Umbilical cord (tissue), 2 donors: Measurements from ENCODE around the gene BIRC6. TPM values are rescaled to one million over a fixed set of nuclear protein-coding genes. Genes with fewer than 3 reads are reported as not detected.

Experiments
- DNase-seq: peaks from one replicate; pipeline ENCODE4 v3.0.0-alpha.2; 2015; ENCODE audit warnings: low spot score
- total RNA-seq: library from RNA; depleted of rRNA; stranded (reverse); fragments of >200 nt; gene quantifications from one replicate; pipeline ENCODE4 v1.2.3, GENCODE V29; 2014; ENCODE audit warnings: low replicate concordance; ENCODE audit not compliant: insufficient read depth

Gene BIRC6
- total RNA-seq, 1 donor from 2014 or later, result 174 TPM

DNA sequence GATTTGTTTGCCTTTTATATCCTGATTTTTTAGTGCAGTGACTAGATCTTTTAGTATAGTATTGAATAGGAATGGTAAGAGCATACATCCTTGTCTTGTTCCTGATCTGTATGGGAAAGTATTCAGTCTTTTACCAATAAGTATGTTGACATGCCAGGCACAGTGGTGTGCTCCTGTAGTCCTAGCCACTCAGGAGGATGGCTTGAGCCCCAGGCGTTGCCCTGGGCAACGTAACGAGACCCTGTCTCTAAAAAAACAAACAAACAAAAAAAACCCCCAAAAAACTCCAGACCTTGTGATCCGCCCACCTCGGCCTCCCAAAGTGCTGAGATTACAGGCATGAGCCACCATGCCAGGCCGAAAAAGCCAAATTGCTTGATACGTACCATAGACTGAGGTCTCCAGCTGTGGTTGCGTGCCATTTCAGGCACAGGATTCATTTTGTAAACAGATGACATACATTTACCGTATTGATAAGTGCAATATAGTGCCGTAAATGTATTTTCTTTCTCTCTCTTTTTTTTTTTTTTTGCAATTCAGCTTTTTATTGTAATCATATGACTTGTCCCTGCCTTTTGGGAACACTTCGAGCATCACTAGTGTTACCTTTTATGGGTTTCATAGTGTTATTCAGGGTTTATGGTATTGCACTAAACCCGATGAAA, 18.5 kb downstream of the BIRC6 start:
- no peak for DNase-seq

DNA sequence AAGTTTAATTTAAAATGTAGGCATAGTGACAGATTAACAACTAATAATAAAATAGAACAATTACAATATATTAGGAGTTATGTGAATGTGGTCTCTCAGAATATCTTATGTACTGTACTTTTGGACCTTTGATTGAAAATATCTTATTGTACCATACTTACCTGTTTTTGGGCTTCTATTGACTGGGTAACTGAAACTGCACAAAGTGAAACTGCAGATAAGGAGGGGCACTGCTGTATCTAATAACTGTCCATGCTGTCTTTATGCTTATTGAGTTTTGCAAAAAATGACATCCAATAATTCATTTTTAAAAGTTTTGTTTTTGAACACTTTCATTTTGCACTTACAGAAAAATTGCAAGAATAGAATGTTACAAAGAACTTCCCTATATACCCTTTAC, 19.9 kb downstream of the BIRC6 start:
- no peak for DNase-seq

DNA sequence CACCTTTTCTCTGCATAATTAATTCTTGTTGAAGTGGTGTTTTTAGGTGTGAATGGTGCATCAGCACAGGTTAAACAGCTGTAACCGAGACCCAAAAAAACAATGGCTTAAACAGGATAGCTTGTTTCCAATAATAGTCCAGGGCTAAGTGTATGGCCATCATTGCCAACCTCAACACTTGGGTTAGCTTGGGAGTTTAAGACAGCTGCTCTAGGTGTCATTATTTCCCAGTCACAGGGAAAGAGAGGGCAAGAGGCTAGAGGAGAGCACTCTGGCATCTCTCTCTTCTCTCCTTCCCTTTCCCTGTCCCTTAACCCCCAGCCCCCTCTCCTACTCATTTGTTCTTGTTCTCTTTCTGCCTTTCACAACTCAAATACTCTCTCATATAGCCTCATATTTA, 21.1 kb downstream of the BIRC6 start:
- DNase-seq, result no peak

GRCh38 chr2:32379352-32379751, 22.5 kb downstream of the BIRC6 start:
- DNase-seq, result no peak

- DNase-seq, result no peak
Measured at GRCh38 chr2:32383858-32384257, 27.0 kb downstream of the BIRC6 start.

GRCh38 chr2:32384529-32384928, 27.7 kb downstream of the BIRC6 start:
- DNase-seq, result no peak

DNA sequence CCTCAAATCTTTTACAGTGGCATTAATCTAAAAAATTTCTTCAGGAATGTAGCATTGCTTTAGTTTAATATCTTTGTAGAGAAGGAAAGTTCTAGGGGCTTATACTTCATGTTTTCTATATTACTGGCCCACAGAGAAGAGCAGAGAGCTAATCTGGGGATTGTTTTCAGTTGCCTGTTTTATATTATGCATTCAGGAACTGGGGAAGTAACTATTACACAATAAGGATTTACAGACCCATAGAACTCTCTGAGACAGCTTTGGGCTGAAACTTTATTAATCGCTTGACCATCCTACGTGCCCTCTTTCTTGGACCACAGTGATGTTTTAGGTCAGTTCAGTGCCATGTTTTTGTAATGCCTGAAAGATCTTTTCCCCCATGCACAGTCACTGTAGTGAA, 29.9 kb downstream of the BIRC6 start:
- DNase-seq, result peak; percentile 60

- DNase-seq, result no peak
Measured at GRCh38 chr2:32399221-32399620, 42.4 kb downstream of the BIRC6 start.

GRCh38 chr2:32402091-32402490, 45.3 kb downstream of the BIRC6 start:
- DNase-seq, result no peak

DNA sequence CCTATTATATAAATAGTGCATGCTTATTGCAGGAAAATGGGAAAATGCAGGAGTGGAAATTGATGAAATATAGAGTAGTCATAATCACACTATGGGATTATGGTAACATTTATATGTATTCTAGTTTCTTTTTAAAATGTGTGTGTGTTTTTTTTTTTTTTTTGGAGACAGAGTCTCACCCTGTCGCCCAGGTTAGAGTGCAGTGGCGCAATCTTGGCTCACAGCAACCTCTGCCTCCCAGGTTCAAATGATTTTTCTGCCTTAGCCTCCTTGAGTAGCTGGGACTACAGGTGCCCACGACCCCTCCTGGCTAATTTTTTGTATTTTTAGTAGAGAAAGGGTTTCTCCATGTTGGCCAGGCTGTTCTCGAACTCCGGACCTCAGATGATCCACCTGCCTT, 47.0 kb downstream of the BIRC6 start:
- DNase-seq, result no peak

DNA sequence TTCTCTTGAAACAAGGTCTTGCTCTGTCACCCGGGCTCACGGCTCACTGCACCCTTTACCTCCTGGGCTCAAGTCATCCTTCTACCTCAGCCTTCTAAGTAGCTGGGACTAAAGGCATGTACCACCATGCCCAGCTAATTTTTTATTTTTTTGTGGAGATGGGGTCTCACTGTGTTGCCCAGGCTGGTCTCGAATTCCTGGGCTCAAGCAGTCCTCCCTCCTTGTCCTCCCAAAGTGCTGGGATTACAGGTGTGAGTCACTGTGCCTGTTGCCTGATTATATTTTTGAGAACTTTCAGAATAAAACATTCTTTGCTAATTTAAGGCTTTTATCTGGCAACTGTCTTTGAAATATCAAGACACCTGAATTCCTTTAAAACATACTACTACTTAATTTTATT, 47.9 kb downstream of the BIRC6 start:
- no peak for DNase-seq

DNA sequence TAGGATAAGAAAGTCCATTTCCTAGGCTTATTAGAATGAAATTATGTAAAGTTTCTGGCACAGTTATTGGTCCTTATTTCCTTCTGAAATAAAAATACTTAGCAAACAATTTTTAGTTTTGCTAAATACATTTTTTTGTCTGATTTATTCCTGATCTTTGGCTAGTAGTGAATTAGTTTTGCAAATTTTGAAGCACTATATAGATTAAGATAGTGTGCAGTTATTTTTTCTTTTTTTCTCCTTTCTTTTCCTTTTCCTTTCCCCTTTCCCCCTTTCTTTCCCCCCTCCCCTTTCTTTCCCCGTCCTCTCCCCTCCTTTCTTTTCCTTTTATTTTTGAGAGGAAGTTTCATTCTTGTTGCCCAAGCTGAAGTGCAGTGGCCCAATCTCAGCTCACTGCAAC, 59.7 kb downstream of the BIRC6 start:
- DNase-seq, result no peak

- DNase-seq, result no peak
Measured at GRCh38 chr2:32417659-32418058, 60.8 kb downstream of the BIRC6 start.

DNA sequence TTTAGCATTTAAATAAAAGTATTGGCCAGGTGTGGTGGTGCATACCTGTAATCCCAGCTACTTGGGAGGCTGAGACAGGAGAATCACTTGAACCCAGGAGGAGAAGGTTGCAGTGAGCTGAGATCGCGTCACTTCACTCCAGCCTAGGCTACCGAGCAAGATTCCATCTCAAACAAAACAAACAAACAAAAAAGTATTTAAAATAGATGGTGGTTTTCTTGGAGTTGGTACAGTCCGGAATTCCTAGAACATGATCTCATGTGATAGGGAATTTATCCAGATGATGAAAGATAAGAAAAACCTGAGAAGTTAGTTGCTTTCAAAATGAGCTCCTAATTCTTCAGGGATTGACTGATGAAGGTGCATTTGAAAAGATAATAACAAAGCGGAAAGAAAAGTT, 62.0 kb downstream of the BIRC6 start:
- DNase-seq, result no peak

GRCh38 chr2:32422133-32422532, 65.3 kb downstream of the BIRC6 start:
- DNase-seq, result no peak

DNA sequence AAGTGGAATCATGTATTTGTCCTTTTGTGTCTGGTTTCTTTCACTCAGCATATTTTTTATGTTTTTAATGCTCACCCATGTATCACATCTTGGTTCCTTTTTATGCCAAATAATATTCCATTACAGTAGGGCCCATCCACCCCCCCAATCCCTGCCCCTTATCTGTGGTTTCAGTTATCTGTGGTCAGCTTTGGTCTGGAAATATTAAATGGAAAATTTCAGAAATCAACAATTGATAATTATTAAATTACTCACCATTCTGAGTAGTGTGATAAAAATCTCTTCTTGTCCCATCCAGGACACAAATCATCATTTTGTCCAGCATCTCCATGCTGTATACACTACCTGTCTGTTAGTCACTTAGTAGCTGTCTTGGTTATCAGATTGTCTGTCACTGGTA, 66.7 kb downstream of the BIRC6 start:
- no peak for DNase-seq

DNA sequence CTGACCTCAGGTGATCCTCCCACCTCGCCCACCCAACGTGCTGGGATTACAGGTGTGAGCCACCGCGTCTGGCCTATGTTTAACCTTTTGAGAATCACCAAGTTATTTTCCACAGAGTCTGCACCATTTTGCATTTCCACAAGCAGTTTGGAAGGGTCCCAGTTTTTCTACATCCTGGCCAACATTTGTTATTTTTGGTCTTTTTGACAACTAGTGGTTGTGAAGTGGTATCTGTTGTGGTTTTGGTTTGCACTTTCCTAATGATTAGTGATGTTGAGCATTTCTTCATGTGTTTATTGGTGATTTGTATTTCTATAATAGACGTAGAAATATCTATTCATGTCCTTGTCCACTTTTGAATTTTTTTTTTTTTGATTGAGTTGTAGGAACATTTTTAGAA, 67.9 kb downstream of the BIRC6 start:
- DNase-seq, result no peak

DNA sequence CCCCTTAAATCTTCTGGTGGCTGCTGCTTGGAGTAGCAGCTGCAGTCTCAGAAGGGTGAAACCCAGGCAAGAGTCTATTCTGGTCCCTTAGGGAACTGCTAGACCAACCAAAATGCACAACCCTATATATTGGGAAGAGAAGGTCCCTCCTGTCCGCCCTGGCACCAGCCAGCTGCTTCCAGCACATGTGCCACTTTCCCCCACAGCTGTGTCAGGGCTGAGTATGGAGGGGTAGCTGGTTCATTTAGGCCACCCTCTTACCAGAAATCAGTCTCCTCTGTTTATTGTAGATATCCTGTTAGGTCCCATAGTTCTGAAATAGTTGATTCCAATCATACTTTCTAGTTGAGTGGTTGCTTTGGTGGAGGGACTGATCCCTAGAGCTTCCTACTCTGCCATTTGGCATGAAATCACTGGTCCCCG, 68.9 kb downstream of the BIRC6 start:
- no peak for DNase-seq

GRCh38 chr2:32427672-32428610, 71.1 kb downstream of the BIRC6 start:
- no peak for DNase-seq

- no peak for DNase-seq
Measured at GRCh38 chr2:32430804-32431203, 74.0 kb downstream of the BIRC6 start.

DNA sequence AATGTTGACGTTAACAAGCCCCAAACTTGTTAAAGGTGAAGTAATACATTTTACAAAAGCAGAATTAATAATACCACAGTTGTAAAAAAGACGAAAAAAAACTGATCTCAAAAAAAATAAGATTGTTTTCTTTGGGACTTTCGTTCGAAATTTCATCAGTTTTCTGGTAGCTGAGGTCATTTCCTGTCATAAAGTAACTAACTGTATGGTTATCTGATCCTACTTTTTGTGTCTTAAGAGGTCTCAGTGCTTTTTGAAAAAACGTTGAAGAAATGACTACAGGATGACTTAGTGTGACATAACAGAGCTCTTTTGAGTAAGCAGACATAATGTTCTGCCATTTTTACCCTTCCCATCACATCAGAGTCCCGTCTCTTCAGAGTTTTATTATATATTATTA, 79.3 kb downstream of the BIRC6 start:
- DNase-seq, result no peak

DNA sequence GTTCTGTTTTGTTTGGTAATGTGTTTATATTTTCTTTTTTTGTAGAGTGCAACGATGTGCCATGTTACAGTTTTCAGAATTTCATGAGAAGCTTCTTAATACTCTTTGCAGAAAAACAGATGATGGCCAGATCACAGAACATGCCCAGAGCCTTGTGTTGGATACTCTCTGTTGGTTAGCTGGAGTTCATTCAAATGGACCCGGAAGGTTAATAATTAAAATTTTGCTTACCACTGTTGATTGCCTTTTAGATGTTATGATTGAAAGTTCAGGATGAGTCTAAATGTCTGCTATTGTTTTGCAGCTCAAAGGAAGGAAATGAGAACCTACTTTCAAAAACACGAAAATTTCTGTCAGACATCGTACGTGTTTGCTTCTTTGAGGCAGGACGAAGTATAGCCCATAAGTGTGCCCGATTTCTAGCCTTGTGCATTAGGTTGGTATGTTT, 85.2 kb downstream of the BIRC6 start:
- no peak for DNase-seq

- DNase-seq, result no peak
Measured at GRCh38 chr2:32446369-32446768, 89.5 kb downstream of the BIRC6 start.
